OCI-LY1 (cell line): ENCODE data around the gene SFTPA2.
"Not testable (repeated sequence)": the region's sequence is repeated elsewhere in the genome, so short reads cannot be mapped to it uniquely, and the experiment has no call there.

Source experiments
- EZH2 ChIP-seq: fragments of 200-600 bp; sonication (generic), shearing (Covaris generic); IDR thresholded peaks from 2 replicates; pipeline ENCODE4 v1.8.0; 2017; ENCODE audit warnings: borderline replicate concordance, mixed run types, mild to moderate bottlenecking, antibody characterized with exemption, low read length, moderate library complexity, mixed read lengths
- TF ChIP-seq, protein P1 (sequence below): fragments of 200-600 bp; sonication (generic), shearing (Covaris generic); IDR thresholded peaks from 2 replicates; pipeline ENCODE4 v1.5.1; 2017; ENCODE audit warnings: mild to moderate bottlenecking, antibody characterized with exemption, low read length, moderate library complexity, mixed read lengths

DNA sequence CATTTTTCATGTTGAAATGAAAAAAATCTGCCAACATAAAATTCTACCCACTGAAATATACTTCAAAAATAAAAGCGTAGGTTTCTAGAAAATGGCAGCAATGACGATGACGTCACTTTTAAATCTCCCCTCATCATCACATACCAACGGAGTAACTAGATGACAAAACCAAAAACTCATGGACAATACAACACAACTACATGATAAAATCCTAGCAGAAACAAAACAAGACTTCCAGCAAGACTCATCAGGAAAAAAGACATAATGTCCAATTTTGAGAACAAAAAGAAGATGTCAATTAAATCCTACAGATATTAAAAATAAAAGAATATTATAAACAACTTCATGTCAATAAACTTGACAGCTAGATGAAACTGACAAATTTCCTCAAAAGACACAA is 31.9 kb downstream of the SFTPA2 start:
- not testable (repeated sequence) for TF ChIP-seq EZH2
- TF ChIP-seq, protein P1, sequence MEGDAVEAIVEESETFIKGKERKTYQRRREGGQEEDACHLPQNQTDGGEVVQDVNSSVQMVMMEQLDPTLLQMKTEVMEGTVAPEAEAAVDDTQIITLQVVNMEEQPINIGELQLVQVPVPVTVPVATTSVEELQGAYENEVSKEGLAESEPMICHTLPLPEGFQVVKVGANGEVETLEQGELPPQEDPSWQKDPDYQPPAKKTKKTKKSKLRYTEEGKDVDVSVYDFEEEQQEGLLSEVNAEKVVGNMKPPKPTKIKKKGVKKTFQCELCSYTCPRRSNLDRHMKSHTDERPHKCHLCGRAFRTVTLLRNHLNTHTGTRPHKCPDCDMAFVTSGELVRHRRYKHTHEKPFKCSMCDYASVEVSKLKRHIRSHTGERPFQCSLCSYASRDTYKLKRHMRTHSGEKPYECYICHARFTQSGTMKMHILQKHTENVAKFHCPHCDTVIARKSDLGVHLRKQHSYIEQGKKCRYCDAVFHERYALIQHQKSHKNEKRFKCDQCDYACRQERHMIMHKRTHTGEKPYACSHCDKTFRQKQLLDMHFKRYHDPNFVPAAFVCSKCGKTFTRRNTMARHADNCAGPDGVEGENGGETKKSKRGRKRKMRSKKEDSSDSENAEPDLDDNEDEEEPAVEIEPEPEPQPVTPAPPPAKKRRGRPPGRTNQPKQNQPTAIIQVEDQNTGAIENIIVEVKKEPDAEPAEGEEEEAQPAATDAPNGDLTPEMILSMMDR, result not testable (repeated sequence)
